PFSK-1 (cell line): ENCODE data around the gene HSPG2.

ENCODE experiments used
- FOXP2 ChIP-seq: optimal IDR thresholded peaks from 2 replicates; pipeline ENCODE3; 2011; ENCODE audit warnings: borderline replicate concordance, control low read depth, inconsistent platforms; ENCODE audit not compliant: insufficient read depth; ENCODE audit errors: extremely low read length, extremely low read depth
- POLR2AphosphoS5 ChIP-seq: IDR thresholded peaks from 2 replicates; pipeline ENCODE4 v1.6.1; 2012; ENCODE audit warnings: low read depth, mild to moderate bottlenecking, control low read depth, low read length, moderate library complexity
- TAF1 ChIP-seq: IDR thresholded peaks from 2 replicates; pipeline ENCODE4 v1.6.1; 2012; ENCODE audit warnings: low read length, control low read depth, borderline replicate concordance; ENCODE audit not compliant: insufficient read depth
- TF ChIP-seq, protein P1 (sequence below), 2 experiments: IDR thresholded peaks; 2 replicates each; pipeline versions ENCODE4 v1.6.1 to v1.8.0; 2011 to 2012; ENCODE audit warnings: low read depth in 2 of 2, low read length in 2 of 2, control low read depth in 1 of 2, inconsistent platforms in 1 of 2, mild to moderate bottlenecking in 1 of 2, moderate library complexity in 1 of 2; ENCODE audit not compliant: insufficient read depth in 1 of 2

GRCh38 chr1:21886486-21887215, 50.5 kb downstream of the HSPG2 start:
- TF ChIP-seq, protein P1, sequence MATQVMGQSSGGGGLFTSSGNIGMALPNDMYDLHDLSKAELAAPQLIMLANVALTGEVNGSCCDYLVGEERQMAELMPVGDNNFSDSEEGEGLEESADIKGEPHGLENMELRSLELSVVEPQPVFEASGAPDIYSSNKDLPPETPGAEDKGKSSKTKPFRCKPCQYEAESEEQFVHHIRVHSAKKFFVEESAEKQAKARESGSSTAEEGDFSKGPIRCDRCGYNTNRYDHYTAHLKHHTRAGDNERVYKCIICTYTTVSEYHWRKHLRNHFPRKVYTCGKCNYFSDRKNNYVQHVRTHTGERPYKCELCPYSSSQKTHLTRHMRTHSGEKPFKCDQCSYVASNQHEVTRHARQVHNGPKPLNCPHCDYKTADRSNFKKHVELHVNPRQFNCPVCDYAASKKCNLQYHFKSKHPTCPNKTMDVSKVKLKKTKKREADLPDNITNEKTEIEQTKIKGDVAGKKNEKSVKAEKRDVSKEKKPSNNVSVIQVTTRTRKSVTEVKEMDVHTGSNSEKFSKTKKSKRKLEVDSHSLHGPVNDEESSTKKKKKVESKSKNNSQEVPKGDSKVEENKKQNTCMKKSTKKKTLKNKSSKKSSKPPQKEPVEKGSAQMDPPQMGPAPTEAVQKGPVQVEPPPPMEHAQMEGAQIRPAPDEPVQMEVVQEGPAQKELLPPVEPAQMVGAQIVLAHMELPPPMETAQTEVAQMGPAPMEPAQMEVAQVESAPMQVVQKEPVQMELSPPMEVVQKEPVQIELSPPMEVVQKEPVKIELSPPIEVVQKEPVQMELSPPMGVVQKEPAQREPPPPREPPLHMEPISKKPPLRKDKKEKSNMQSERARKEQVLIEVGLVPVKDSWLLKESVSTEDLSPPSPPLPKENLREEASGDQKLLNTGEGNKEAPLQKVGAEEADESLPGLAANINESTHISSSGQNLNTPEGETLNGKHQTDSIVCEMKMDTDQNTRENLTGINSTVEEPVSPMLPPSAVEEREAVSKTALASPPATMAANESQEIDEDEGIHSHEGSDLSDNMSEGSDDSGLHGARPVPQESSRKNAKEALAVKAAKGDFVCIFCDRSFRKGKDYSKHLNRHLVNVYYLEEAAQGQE (IDR thresholded peaks at IDR 0.05; ENCODE audit: insufficient read depth in 1 of 2, low read depth in 2 of 2, low read length in 2 of 2), result no peak
- TF ChIP-seq POLR2AphosphoS5 (no peak), TAF1 (no peak), FOXP2 (no peak)
